Measurements from ENCODE around the gene GPR61. TPM values are rescaled to one million over a fixed set of nuclear protein-coding genes. Genes with fewer than 3 reads are reported as not detected.

The GPR61 gene
- total and polyA plus RNA-seq, 2 experiments from 2014 or later = 1.9 to 3.3 TPM

DNA sequence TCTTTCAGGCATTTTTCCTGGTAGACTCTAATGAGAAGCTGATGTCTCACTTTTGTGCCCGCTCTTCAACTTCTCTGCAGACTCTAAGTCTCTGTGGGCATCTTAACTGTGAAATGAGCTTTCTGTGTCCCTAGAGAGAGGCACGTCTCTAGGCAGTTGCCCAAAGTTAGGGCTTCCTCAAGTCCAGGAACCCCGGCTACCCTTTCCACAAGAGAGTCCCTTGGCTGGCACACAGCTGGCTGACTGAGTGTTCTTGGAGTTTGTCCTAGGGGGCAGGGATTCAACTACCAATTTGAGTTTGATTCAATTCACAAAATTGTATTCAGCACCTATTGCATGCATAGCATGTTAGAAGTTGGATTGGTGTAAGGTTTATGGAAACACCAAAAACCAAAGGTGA, 1.4 kb downstream of the GPR61 start:
- Histone ChIP-seq H3K4me3 (no peak overlapping the region), H3K4me1 (ENCODE audit: low read depth) (peaks cover 14% of the 10 kb centered on the region)

DNA sequence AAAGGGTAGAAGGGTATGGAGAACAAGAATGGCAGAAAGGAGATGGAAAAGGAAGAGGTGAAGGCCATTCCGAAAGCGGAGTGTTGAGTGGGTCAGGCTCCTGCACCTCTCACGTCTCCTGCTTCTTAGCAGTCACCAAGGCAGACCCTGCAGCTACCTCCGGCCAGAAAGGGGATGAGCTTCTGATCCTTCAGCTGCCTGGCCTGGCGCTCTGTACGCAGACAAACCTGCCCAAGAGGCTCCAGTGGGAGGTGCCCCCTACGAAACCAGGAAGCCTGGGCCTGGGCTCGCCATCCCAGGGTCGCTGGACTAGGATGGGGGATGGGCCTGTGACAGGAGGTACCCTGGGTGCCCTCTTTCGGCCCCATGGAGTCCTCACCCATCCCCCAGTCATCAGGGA, 3.0 kb downstream of the GPR61 start:
- Histone ChIP-seq H3K27me3 (no peaks in the 10 kb centered on the region), H3K4me1 (ENCODE audit: low read depth) (peaks cover 20% of the 10 kb centered on the region), H3K4me3 (no peak overlapping the region), H3K27ac (no peak overlapping the region), H3K9me3 (ENCODE audit: low read depth) (no peaks in the 10 kb centered on the region), H3K36me3 (no peaks in the 10 kb centered on the region)
- no peak for DNase-seq (ENCODE audit: low read depth in 1 of 2, low spot score in 1 of 2)
- TF ChIP-seq, protein P1, sequence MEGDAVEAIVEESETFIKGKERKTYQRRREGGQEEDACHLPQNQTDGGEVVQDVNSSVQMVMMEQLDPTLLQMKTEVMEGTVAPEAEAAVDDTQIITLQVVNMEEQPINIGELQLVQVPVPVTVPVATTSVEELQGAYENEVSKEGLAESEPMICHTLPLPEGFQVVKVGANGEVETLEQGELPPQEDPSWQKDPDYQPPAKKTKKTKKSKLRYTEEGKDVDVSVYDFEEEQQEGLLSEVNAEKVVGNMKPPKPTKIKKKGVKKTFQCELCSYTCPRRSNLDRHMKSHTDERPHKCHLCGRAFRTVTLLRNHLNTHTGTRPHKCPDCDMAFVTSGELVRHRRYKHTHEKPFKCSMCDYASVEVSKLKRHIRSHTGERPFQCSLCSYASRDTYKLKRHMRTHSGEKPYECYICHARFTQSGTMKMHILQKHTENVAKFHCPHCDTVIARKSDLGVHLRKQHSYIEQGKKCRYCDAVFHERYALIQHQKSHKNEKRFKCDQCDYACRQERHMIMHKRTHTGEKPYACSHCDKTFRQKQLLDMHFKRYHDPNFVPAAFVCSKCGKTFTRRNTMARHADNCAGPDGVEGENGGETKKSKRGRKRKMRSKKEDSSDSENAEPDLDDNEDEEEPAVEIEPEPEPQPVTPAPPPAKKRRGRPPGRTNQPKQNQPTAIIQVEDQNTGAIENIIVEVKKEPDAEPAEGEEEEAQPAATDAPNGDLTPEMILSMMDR (IDR thresholded peaks at IDR 0.05; ENCODE audit: low read depth, low read length) = no peak

More for the DNA sequence above, 1.4 kb downstream of the GPR61 start:
- Histone ChIP-seq H3K27me3 (no peaks in the 10 kb centered on the region), H3K36me3 (no peaks in the 10 kb centered on the region), H3K9me3 (ENCODE audit: low read depth) (no peaks in the 10 kb centered on the region), H3K27ac (no peak overlapping the region)
- DNase-seq (ENCODE audit: low read depth in 1 of 2, low spot score in 1 of 2) = no peak
- TF ChIP-seq, protein P1 (IDR thresholded peaks at IDR 0.05; ENCODE audit: low read depth, low read length) = no peak

DNA sequence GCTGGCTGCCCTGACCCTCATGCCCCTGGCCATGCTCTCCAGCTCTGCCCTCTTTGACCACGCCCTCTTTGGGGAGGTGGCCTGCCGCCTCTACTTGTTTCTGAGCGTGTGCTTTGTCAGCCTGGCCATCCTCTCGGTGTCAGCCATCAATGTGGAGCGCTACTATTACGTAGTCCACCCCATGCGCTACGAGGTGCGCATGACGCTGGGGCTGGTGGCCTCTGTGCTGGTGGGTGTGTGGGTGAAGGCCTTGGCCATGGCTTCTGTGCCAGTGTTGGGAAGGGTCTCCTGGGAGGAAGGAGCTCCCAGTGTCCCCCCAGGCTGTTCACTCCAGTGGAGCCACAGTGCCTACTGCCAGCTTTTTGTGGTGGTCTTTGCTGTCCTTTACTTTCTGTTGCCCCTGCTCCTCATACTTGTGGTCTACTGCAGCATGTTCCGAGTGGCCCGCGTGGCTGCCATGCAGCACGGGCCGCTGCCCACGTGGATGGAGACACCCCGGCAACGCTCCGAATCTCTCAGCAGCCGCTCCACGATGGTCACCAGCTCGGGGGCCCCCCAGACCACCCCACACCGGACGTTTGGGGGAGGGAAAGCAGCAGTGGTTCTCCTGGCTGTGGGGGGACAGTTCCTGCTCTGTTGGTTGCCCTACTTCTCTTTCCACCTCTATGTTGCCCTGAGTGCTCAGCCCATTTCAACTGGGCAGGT, 3.8 kb downstream of the GPR61 start:
- H3K27me3 ChIP-seq = no peaks in the 10 kb centered on the region
- no peak overlapping the region for H3K27ac ChIP-seq
- H3K9me3 ChIP-seq (ENCODE audit: low read depth) = no peaks in the 10 kb centered on the region
- DNase-seq (ENCODE audit: low read depth in 1 of 2, low spot score in 1 of 2) = no peak
- H3K4me3 ChIP-seq = no peak overlapping the region
- TF ChIP-seq, protein P1 (IDR thresholded peaks at IDR 0.05; ENCODE audit: low read depth, low read length) = no peak
- peaks cover 20% of the 10 kb centered on the region for H3K4me1 ChIP-seq (ENCODE audit: low read depth)
- no peaks in the 10 kb centered on the region for H3K36me3 ChIP-seq

DNA sequence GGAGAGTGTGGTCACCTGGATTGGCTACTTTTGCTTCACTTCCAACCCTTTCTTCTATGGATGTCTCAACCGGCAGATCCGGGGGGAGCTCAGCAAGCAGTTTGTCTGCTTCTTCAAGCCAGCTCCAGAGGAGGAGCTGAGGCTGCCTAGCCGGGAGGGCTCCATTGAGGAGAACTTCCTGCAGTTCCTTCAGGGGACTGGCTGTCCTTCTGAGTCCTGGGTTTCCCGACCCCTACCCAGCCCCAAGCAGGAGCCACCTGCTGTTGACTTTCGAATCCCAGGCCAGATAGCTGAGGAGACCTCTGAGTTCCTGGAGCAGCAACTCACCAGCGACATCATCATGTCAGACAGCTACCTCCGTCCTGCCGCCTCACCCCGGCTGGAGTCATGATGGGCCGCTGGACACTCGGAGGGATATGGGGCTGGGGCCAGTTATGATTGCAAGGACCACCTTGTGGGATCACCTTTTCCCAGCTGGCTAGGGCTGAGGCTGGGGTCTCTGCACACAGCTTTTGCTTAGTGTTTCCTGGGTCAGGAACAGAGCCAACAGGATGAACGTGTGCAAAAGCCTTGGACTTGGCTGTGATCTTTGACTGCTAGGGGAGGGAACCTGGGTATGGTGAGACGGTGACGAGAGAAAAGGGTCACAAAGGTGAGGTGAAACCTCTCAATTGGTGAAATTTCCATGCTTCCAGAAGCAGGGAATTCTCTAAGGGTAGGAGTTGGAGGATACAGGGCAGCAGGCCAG, 4.5 kb downstream of the GPR61 start:
- Histone ChIP-seq H3K36me3 (no peaks in the 10 kb centered on the region), H3K4me1 (ENCODE audit: low read depth) (peaks cover 20% of the 10 kb centered on the region), H3K9me3 (ENCODE audit: low read depth) (no peaks in the 10 kb centered on the region), H3K4me3 (no peak overlapping the region), H3K27ac (no peak overlapping the region), H3K27me3 (no peaks in the 10 kb centered on the region)
- TF ChIP-seq, protein P1 (IDR thresholded peaks at IDR 0.05; ENCODE audit: low read depth, low read length) = no peak
- DNase-seq (ENCODE audit: low read depth in 1 of 2, low spot score in 1 of 2) = no peak

DNA sequence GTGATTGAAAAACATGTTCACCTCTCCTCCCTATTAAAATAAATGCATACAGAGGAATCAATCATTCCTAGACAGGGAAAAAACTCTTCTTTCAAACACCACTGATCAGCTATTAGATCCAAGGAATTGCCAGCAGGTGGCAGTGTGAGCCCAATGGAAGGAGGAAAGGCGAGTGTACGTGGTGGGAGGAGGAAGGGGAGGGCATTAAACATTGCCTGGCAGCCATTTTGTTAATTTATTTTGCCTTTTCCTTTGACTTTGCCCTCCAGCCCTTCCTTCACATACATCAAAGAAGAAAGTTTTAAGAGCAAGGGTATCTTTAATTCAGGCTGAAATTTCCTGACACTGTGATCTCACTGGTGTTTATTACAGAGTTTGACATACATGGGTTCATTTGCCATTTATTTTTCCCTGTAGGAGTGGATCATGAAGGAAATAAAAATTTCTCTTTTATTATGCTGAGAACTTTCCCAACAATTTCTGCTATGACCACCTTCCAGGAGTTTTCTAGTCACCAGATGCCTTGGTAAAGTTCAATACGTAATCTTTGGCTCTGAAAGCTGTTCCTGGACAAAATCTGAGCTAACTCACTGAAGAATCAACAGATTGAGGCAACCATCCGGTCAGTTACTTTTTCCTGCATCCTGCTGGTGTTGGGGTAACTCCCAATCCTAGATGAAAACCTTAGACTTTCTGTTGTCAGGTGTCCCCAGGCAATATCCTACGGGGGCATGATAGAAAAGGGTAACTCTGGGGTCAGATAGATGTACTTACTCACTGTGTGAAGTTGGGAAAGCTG, 6.8 kb downstream of the GPR61 start:
- Histone ChIP-seq H3K4me3 (peak overlapping the region; percentile 72), H3K27ac (peak overlapping the region; percentile 56), H3K36me3 (no peaks in the 10 kb centered on the region), H3K4me1 (ENCODE audit: low read depth) (peaks cover 20% of the 10 kb centered on the region), H3K27me3 (no peaks in the 10 kb centered on the region), H3K9me3 (ENCODE audit: low read depth) (no peaks in the 10 kb centered on the region)
- TF ChIP-seq, protein P1 (IDR thresholded peaks at IDR 0.05; ENCODE audit: low read depth, low read length) = peak; percentile 81
- peak; percentile 92 for DNase-seq (ENCODE audit: low read depth in 1 of 2, low spot score in 1 of 2)
